GM23338 (cell line): ENCODE data around the gene UFD1. TPM values are rescaled to one million over a fixed set of nuclear protein-coding genes. Genes with fewer than 3 reads are reported as not detected.

Experiments used
- ATAC-seq: fragments of 200-7000 bp; cut with Tn5 transposase; 3 replicates; pipeline ENCODE4 v1.9.1; 2020
- DNase-seq: peaks from one replicate; pipeline ENCODE4 v3.0.0-alpha.2; 2015; ENCODE audit warnings: low spot score
- H2AFZ ChIP-seq: fragments of 200-600 bp; sonication (generic); 2 replicates; pipeline ENCODE4 v1.8.0; 2016; ENCODE audit warnings: antibody characterized with exemption, mild to moderate bottlenecking, moderate library complexity
- H3F3A ChIP-seq: fragments of 200-600 bp; sonication (generic); replicated peaks from 2 replicates; pipeline ENCODE4 v1.8.0; 2017; ENCODE audit warnings: antibody characterized with exemption, mixed run types, low read depth
- H3K27ac ChIP-seq: fragments of 200-600 bp; sonication (generic); 2 replicates; pipeline ENCODE4 v1.6.1; 2016; ENCODE audit warnings: low read depth
- H3K27me3 ChIP-seq: fragments of 200-600 bp; sonication (generic); 2 replicates; pipeline ENCODE4 v1.8.0; 2016; ENCODE audit warnings: mild to moderate bottlenecking, mixed run types, moderate library complexity; ENCODE audit not compliant: insufficient read depth
- H3K36me3 ChIP-seq: fragments of 200-600 bp; sonication (generic); 2 replicates; pipeline ENCODE4 v1.8.0; 2016; ENCODE audit warnings: mild to moderate bottlenecking; ENCODE audit not compliant: insufficient read depth
- H3K4me1 ChIP-seq: fragments of 200-600 bp; sonication (generic); 2 replicates; pipeline ENCODE4 v1.8.0; 2016; ENCODE audit warnings: mild to moderate bottlenecking, moderate library complexity; ENCODE audit not compliant: insufficient read depth
- H3K4me2 ChIP-seq: fragments of 200-600 bp; sonication (generic); 2 replicates; pipeline ENCODE4 v1.7.1; 2017; ENCODE audit warnings: mixed run types
- H3K4me3 ChIP-seq: fragments of 200-600 bp; sonication (generic); 2 replicates; pipeline ENCODE4 v1.6.1; 2016; ENCODE audit warnings: mixed run types
- H3K79me2 ChIP-seq: fragments of 200-600 bp; sonication (generic); replicated peaks from 2 replicates; pipeline ENCODE4 v1.8.0; 2017; ENCODE audit warnings: mild to moderate bottlenecking; ENCODE audit not compliant: insufficient read depth
- H3K9me2 ChIP-seq: fragments of 200-600 bp; sonication (generic); 2 replicates; pipeline ENCODE4 v1.8.0; 2017; ENCODE audit not compliant: insufficient read depth
- H4K20me1 ChIP-seq: fragments of 200-600 bp; sonication (generic); replicated peaks from 2 replicates; pipeline ENCODE4 v1.8.0; 2017; ENCODE audit warnings: mild to moderate bottlenecking; ENCODE audit not compliant: insufficient read depth
- H3K27ac Mint-ChIP-seq: 2 replicates; pipeline ENCODE4 v1.8.0; 2020; ENCODE audit warnings: inconsistent platforms, mild to moderate bottlenecking, moderate library complexity, mixed read lengths
- H3K27me3 Mint-ChIP-seq: 3 replicates; pipeline ENCODE4 v1.8.0; 2022; ENCODE audit warnings: low read depth, mild to moderate bottlenecking, moderate library complexity, mixed read lengths, inconsistent platforms; ENCODE audit not compliant: insufficient read depth, poor library complexity
- H3K36me3 Mint-ChIP-seq: 3 replicates; pipeline ENCODE4 v1.8.0; 2021; ENCODE audit warnings: low read depth, mild to moderate bottlenecking, inconsistent platforms, moderate library complexity, mixed read lengths
- H3K4me1 Mint-ChIP-seq: 3 replicates; pipeline ENCODE4 v1.8.0; 2020; ENCODE audit warnings: mild to moderate bottlenecking, inconsistent platforms, mixed read lengths
- H3K4me3 Mint-ChIP-seq: 3 replicates; pipeline ENCODE4 v1.8.0; 2021; ENCODE audit warnings: moderate library complexity, mild to moderate bottlenecking, inconsistent platforms, mixed read lengths
- H3K9me3 Mint-ChIP-seq: 3 replicates; pipeline ENCODE4 v1.8.0; 2020; ENCODE audit warnings: moderate library complexity, mild to moderate bottlenecking, inconsistent platforms, mixed read lengths
- CREB1 ChIP-seq: fragments of 250-450 bp; sonication (Bioruptor Pico); IDR thresholded peaks from 2 replicates; pipeline ENCODE4 v1.5.0; 2020; ENCODE audit warnings: low read depth, mild to moderate bottlenecking, moderate library complexity
- EZH2 ChIP-seq: fragments of 200-600 bp; sonication (generic); IDR thresholded peaks from one replicate; pipeline ENCODE4 v1.8.0; 2017; ENCODE audit warnings: antibody characterized with exemption, mild to moderate bottlenecking, low read depth; ENCODE audit not compliant: unreplicated experiment
- EZH2phosphoT487 ChIP-seq: fragments of 200-600 bp; sonication (generic); IDR thresholded peaks from one replicate; pipeline ENCODE4 v1.8.1; 2018; ENCODE audit warnings: antibody characterized with exemption; ENCODE audit not compliant: unreplicated experiment
- JUNB ChIP-seq: IDR thresholded peaks from one replicate; pipeline ENCODE4 v1.6.1; 2016; ENCODE audit warnings: antibody characterized with exemption; ENCODE audit not compliant: unreplicated experiment
- NANOG ChIP-seq: IDR thresholded peaks from 2 replicates; pipeline ENCODE4 v1.6.1; 2016; ENCODE audit warnings: antibody characterized with exemption, borderline replicate concordance
- POLR2AphosphoS5 ChIP-seq: IDR thresholded peaks from 2 replicates; pipeline ENCODE4 v1.6.1; 2016; ENCODE audit warnings: antibody characterized with exemption, low read depth
- REST ChIP-seq: IDR thresholded peaks from one replicate; pipeline ENCODE4 v1.6.1; 2018; ENCODE audit warnings: antibody characterized with exemption; ENCODE audit not compliant: unreplicated experiment
- STAT1 ChIP-seq: IDR thresholded peaks from one replicate; pipeline ENCODE4 v1.6.1; 2016; ENCODE audit warnings: antibody characterized with exemption; ENCODE audit not compliant: unreplicated experiment
- ZNF331 ChIP-seq: fragments of 250-450 bp; sonication (Bioruptor Pico); IDR thresholded peaks from 2 replicates; pipeline ENCODE4 v1.5.0; 2020; ENCODE audit warnings: low read depth, mild to moderate bottlenecking, moderate library complexity
- ZNF462 ChIP-seq: fragments of 250-450 bp; sonication (Bioruptor Pico); IDR thresholded peaks from 2 replicates; pipeline ENCODE4 v1.5.0; 2020; ENCODE audit warnings: mild to moderate bottlenecking, moderate library complexity
- polyA plus RNA-seq: library from polyadenylated mRNA; unstranded; fragments of >200 nt; fragmentation: Nextera tagmentation; extraction: Ambion mirVana; gene quantifications from 2 replicates; pipeline ENCODE4 v1.2.1, GENCODE V29; 2016
- total RNA-seq: library from RNA; depleted of rRNA; stranded (reverse); fragments of >200 nt; shearing (Covaris generic); gene quantifications from 2 replicates; pipeline ENCODE4 v1.2.3, GENCODE V29; 2014

Gene UFD1
- total and polyA plus RNA-seq, 2 experiments from 2014 or later = 53.5 to 93.8 TPM

- TF ChIP-seq ZNF462 (CRISPR knock-in tag) = no peak
- TF ChIP-seq STAT1 = no peak
- TF ChIP-seq EZH2phosphoT487 = no peak
- no peak for TF ChIP-seq EZH2
- no peak for TF ChIP-seq JUNB
- TF ChIP-seq ZNF331 = no peak
These were observed 39.6 kb upstream of the UFD1 start (continued) for GRCh38 chr22:19518635-19519034.

GRCh38 chr22:19517919-19518611 lies 39.1 kb upstream of the UFD1 start:
- Mint-ChIP-seq H3K27ac (no peak overlapping the region), H3K36me3 (peaks cover 35% of the 10 kb centered on the region), H3K9me3 (no peaks in the 10 kb centered on the region), H3K4me1 (peaks cover 5% of the 10 kb centered on the region), H3K27me3 (peaks cover 20% of the 10 kb centered on the region), H3K4me3 (no peak overlapping the region)
- ATAC-seq (no peak), DNase-seq (no peak)
- peaks cover 8% of the 10 kb centered on the region; the same call in 1 of the 2 replicates for H3K4me1 ChIP-seq
- peaks cover 9% of the 10 kb centered on the region; the same call in 1 of the 2 replicates for H3F3A ChIP-seq
- H2AFZ ChIP-seq = no peak overlapping the region
- peaks cover 17% of the 10 kb centered on the region for H3K27me3 ChIP-seq
- no peak overlapping the region for H3K27ac ChIP-seq
- no peak overlapping the region for H3K4me3 ChIP-seq
- TF ChIP-seq POLR2AphosphoS5 (no peak), EZH2phosphoT487 (no peak), CREB1 (CRISPR knock-in tag) (no peak), ZNF331 (no peak), NANOG (no peak), REST (no peak)
- H3K9me2 ChIP-seq = no peaks in the 10 kb centered on the region
- no peaks in the 10 kb centered on the region for H3K79me2 ChIP-seq
- H3K4me2 ChIP-seq = no peak overlapping the region
- no peaks in the 10 kb centered on the region for H4K20me1 ChIP-seq
- H3K36me3 ChIP-seq = no peaks in the 10 kb centered on the region
